GM12878 (cell line): ENCODE results near the gene RESP18. TPM values are rescaled to one million over a fixed set of nuclear protein-coding genes. Genes with fewer than 3 reads are reported as not detected.

ENCODE experiments used
- ATAC-seq: fragments of 200-7000 bp; cut with Tn5 transposase; 3 replicates; pipeline ENCODE4 v1.9.1; 2020; ENCODE audit warnings: mild to moderate bottlenecking, moderate library complexity
- BruUV-seq: library from RNA; stranded (reverse); fragments of 400-500 nt; replicated peaks from 2 replicates; lab custom pipeline; 2021; lab: Mats Ljungman, UMichigan
- CTCF ChIA-PET: fragments of 300-600 bp; sonication (Branson Sonifier 250); formaldehyde crosslinking; extraction: SDS; loops from one replicate; lab custom pipeline; 2021; ENCODE audit warnings: inconsistent platforms; lab: Yijun Ruan, JAX
- POLR2A ChIA-PET: fragments of 350-600 bp; formaldehyde crosslinking; extraction: SDS; loops from one replicate; lab custom pipeline; 2021; ENCODE audit warnings: inconsistent platforms; lab: Charles Lee
- RAD21 ChIA-PET: fragments of 300-600 bp; sonication (Branson Sonifier 250); formaldehyde crosslinking; loops from one replicate; lab custom pipeline; 2023; ENCODE audit warnings: antibody characterized with exemption; ENCODE audit not compliant: unreplicated experiment; lab: Charles Lee
- SMC1A ChIA-PET: fragments of 300-600 bp; sonication (Branson Sonifier 250); formaldehyde crosslinking; loops from one replicate; lab custom pipeline; 2023; ENCODE audit not compliant: unreplicated experiment, uncharacterized antibody; lab: Charles Lee
- DNase-seq: peaks from one replicate; pipeline ENCODE4 v3.0.0-alpha.2; 2011; ENCODE audit warnings: low read depth, low spot score
- FAIRE-seq: peaks from 3 replicates; lab custom pipeline; 2011; peaks lifted over from hg19 to GRCh38; lab: Jason Lieb, UNC
- H2AFZ ChIP-seq: 2 replicates; pipeline ENCODE4 v1.6.0; 2011; ENCODE audit warnings: low read depth, low read length, control low read depth; ENCODE audit not compliant: control insufficient read depth
- H3K27ac ChIP-seq: 2 replicates; pipeline ENCODE4 v1.5.1; 2011; ENCODE audit warnings: control low read depth; ENCODE audit not compliant: control insufficient read depth, insufficient read depth
- H3K27me3 ChIP-seq, 2 experiments: replicated peaks in 1 of 2; 2 replicates each; pipeline versions ENCODE4 v1.6.0 to v1.6.1; 2011; ENCODE audit warnings: low read length in 1 of 2; ENCODE audit not compliant: control insufficient read depth in 2 of 2, insufficient read depth in 2 of 2
- H3K36me3 ChIP-seq, 2 experiments: 2 replicates each; pipeline ENCODE4 v1.5.1; 2011; ENCODE audit warnings: low read length in 1 of 2; ENCODE audit not compliant: control insufficient read depth in 2 of 2, insufficient read depth in 2 of 2
- H3K4me1 ChIP-seq: 2 replicates; pipeline ENCODE4 v1.6.1; 2011; ENCODE audit warnings: mild to moderate bottlenecking, low read length, moderate library complexity, mixed read lengths; ENCODE audit not compliant: control insufficient read depth, insufficient read depth
- H3K4me2 ChIP-seq: 2 replicates; pipeline ENCODE4 v1.6.0; 2011; ENCODE audit warnings: control low read depth; ENCODE audit not compliant: control insufficient read depth, insufficient read depth
- H3K4me3 ChIP-seq: fragments of 200-600 bp; sonication (generic); 2 replicates; pipeline ENCODE4 v1.5.1; 2016
- H3K79me2 ChIP-seq: 2 replicates; pipeline ENCODE4 v1.6.0; 2011; ENCODE audit warnings: low read length; ENCODE audit not compliant: control insufficient read depth, insufficient read depth
- H3K9ac ChIP-seq: 2 replicates; pipeline ENCODE4 v1.8.0; 2011; ENCODE audit warnings: low read length, control low read depth, mixed read lengths; ENCODE audit not compliant: control insufficient read depth, insufficient read depth
- H3K9me3 ChIP-seq: replicated peaks from 3 replicates; pipeline ENCODE4 v1.5.1; 2011; ENCODE audit warnings: mild to moderate bottlenecking, low read length; ENCODE audit not compliant: control insufficient read depth, insufficient read depth
- H4K20me1 ChIP-seq: 2 replicates; pipeline ENCODE4 v1.6.0; 2011; ENCODE audit not compliant: control insufficient read depth, insufficient read depth
- ATF7 ChIP-seq: fragments of 450-650 bp; IDR thresholded peaks from 2 replicates; pipeline ENCODE4 v1.6.1; 2016; ENCODE audit warnings: low read depth, mild to moderate bottlenecking
- BCL3 ChIP-seq: IDR thresholded peaks from 2 replicates; pipeline ENCODE4 v1.6.1; 2011; ENCODE audit warnings: borderline replicate concordance, low read depth, mild to moderate bottlenecking, moderate library complexity, low read length; ENCODE audit not compliant: insufficient read depth, poor library complexity, severe bottlenecking
- BMI1 ChIP-seq: fragments of 450-650 bp; IDR thresholded peaks from 2 replicates; pipeline ENCODE4 v1.6.1; 2016; ENCODE audit warnings: mild to moderate bottlenecking, moderate library complexity, borderline replicate concordance
- CREB1 ChIP-seq: IDR thresholded peaks from 2 replicates; pipeline ENCODE4 v1.6.1; 2012; ENCODE audit warnings: low read depth, mild to moderate bottlenecking, inconsistent platforms
- EGR1 ChIP-seq, 2 experiments: IDR thresholded peaks; 1 replicate in 1 of 2; 2 replicates in 1 of 2; pipeline ENCODE4 v1.6.1; 2011 to 2012; ENCODE audit warnings: low read depth in 2 of 2, low read length in 2 of 2, borderline replicate concordance in 1 of 2, mild to moderate bottlenecking in 1 of 2, moderate library complexity in 1 of 2
- ESRRA ChIP-seq: IDR thresholded peaks from 2 replicates; pipeline ENCODE4 v1.6.1; 2012; ENCODE audit warnings: mild to moderate bottlenecking, low read length, improper control_type of control experiment
- GATAD2B ChIP-seq: fragments of 450-650 bp; conservative IDR thresholded peaks from 2 replicates; pipeline ENCODE4 v1.6.1; 2017; ENCODE audit warnings: low read depth, mild to moderate bottlenecking, moderate library complexity
- HCFC1 ChIP-seq: fragments of 150-350 bp; IDR thresholded peaks from 2 replicates; pipeline ENCODE4 v1.6.1; 2014; ENCODE audit warnings: low read length
- HDAC6 ChIP-seq: fragments of 200-600 bp; sonication (generic); IDR thresholded peaks from one replicate; pipeline ENCODE4 v1.8.0; 2017; ENCODE audit warnings: antibody characterized with exemption; ENCODE audit not compliant: unreplicated experiment
- JUND ChIP-seq: IDR thresholded peaks from 2 replicates; pipeline ENCODE4 v1.6.1; 2012; ENCODE audit warnings: low read depth, mild to moderate bottlenecking, low read length, improper control_type of control experiment, moderate library complexity
- KDM1A ChIP-seq: fragments of 200-600 bp; sonication (generic); IDR thresholded peaks from 2 replicates; pipeline ENCODE4 v1.6.1; 2016; ENCODE audit warnings: borderline replicate concordance
- KLF5 ChIP-seq: fragments of 450-650 bp; IDR thresholded peaks from 2 replicates; pipeline ENCODE4 v1.6.1; 2014; ENCODE audit warnings: mild to moderate bottlenecking; ENCODE audit not compliant: partially characterized antibody
- LARP7 ChIP-seq: fragments of 450-650 bp; IDR thresholded peaks from 2 replicates; pipeline ENCODE4 v1.6.1; 2017; ENCODE audit warnings: mild to moderate bottlenecking
- NBN ChIP-seq: fragments of 450-650 bp; IDR thresholded peaks from 2 replicates; pipeline ENCODE4 v1.6.1; 2016
- NR2C1 ChIP-seq: fragments of 450-650 bp; IDR thresholded peaks from 2 replicates; pipeline ENCODE4 v1.6.1; 2017; ENCODE audit warnings: antibody characterized with exemption, mild to moderate bottlenecking, moderate library complexity
- POLR2A ChIP-seq: IDR thresholded peaks from 2 replicates; pipeline ENCODE4 v1.6.1; 2011; ENCODE audit warnings: low read depth, mild to moderate bottlenecking, low read length
- POU2F2 ChIP-seq: IDR thresholded peaks from 3 replicates; pipeline ENCODE4 v1.6.1; 2011; ENCODE audit warnings: low read depth, mild to moderate bottlenecking, low read length, borderline replicate concordance
- SKIL ChIP-seq: fragments of 450-650 bp; IDR thresholded peaks from 2 replicates; pipeline ENCODE4 v1.6.1; 2017; ENCODE audit warnings: mild to moderate bottlenecking, low read depth, inconsistent platforms; ENCODE audit not compliant: poor library complexity, severe bottlenecking
- SMAD1 ChIP-seq: fragments of 450-650 bp; IDR thresholded peaks from 2 replicates; pipeline ENCODE4 v1.6.1; 2018; ENCODE audit warnings: mild to moderate bottlenecking, low read depth; ENCODE audit not compliant: partially characterized antibody
- SMARCA5 ChIP-seq: fragments of 450-650 bp; IDR thresholded peaks from 2 replicates; pipeline ENCODE4 v1.6.1; 2017; ENCODE audit warnings: mild to moderate bottlenecking
- SRF ChIP-seq, 2 experiments: IDR thresholded peaks; 2 replicates each; pipeline ENCODE4 v1.6.1; 2011; ENCODE audit warnings: low read depth in 2 of 2, low read length in 2 of 2, mild to moderate bottlenecking in 1 of 2, moderate library complexity in 1 of 2
- TARDBP ChIP-seq: IDR thresholded peaks from 2 replicates; pipeline ENCODE4 v1.6.1; 2016; ENCODE audit warnings: borderline replicate concordance
- WGBS: methylation state at CpG from one replicate; pipeline ENCODE4 v1.1.6; 2016; ENCODE audit warnings: low lambda C conversion rate; ENCODE audit not compliant: insufficient replicate concordance, insufficient coverage; ENCODE audit errors: missing lambda C conversion rate; 5-methylcytosine and 5-hydroxymethylcytosine counted together
- in situ Hi-C: fragments of 300-500 bp; cut with MboI; formaldehyde crosslinking; loops from 9 replicates; pipeline ENCODE4 v1.14.3; 2018; ENCODE audit warnings: mixed read lengths
- intact Hi-C: fragments of 100-400 bp; cut with micrococcal nuclease; formaldehyde crosslinking; loops from one replicate; pipeline ENCODE4 v1.14.2; 2022; ENCODE audit not compliant: unreplicated experiment
- polyA plus RNA-seq, 11 experiments: library from polyadenylated mRNA; depleted of rRNA in 4 of 11; unstranded in 6 of 11; stranded (reverse) in 5 of 11; fragments of >200 nt; fragmentation: Nextera tagmentation in 4 of 11; fragmentation: Illumina TruSeq in 1 of 11; extraction: Ambion mirVana in 4 of 11; extraction: Trizol in 1 of 11; gene quantifications; 1 replicate in 1 of 11; 2 replicates in 10 of 11; pipeline versions ENCODE4 v1.2.1 to v1.2.3, GENCODE V29; 2011 to 2016; ENCODE audit warnings: inconsistent platforms in 2 of 11, missing spikeins in 2 of 11, low read depth in 1 of 11
- total RNA-seq, 4 experiments: library from RNA; depleted of rRNA in 3 of 4; stranded (reverse); fragments of >200 nt in 3 of 4; fragmentation: Illumina TruSeq in 1 of 4; extraction: Trizol in 1 of 4; gene quantifications; 2 replicates each; pipeline versions ENCODE4 v1.2.1 to v1.2.3, GENCODE V29; 2013 to 2021

The RESP18 gene
- total and polyA plus RNA-seq, 10 of the 15 experiments (the other 5 are each of a cell fraction or from before 2014, with no cell fraction given), result not detected

- FAIRE-seq (peak; percentile 98), ATAC-seq (peak; percentile 91), DNase-seq (peak; percentile 89)
- Histone ChIP-seq H3K27me3 (no peaks in the 10 kb centered on the region), H3K27ac (peak within 1 kb of the TSS; percentile 90), H3K36me3 (no peaks in the 10 kb centered on the region; a peak in 1 of 4 replicates), H2AFZ (peak within 1 kb of the TSS; percentile 98), H3K79me2 (peaks cover 6% of the 10 kb centered on the region), H3K4me2 (peak within 1 kb of the TSS; percentile 95), H3K4me3 (peak within 1 kb of the TSS; percentile 71), H3K4me1 (peaks cover 26% of the 10 kb centered on the region), H4K20me1 (no peaks in the 10 kb centered on the region), H3K9me3 (no peaks in the 10 kb centered on the region), H3K9ac (peak within 1 kb of the TSS; percentile 73)
- in situ Hi-C loops (no loop called here), intact Hi-C loops (loop anchor here (1.0 to 5.0 kb wide), 7 partner anchors 16 to 318 kb away; partner anchors contain the start of genes ANKZF1, ATG9A, CNPPD1 and NHEJ1)
- ChIA-PET CTCF (interaction anchor here (0.5 to 13.5 kb wide), 14 partner anchors 14 to 249 kb away, joined by 3 to 257 read pairs (median 21); partner anchors contain the start of genes CNPPD1, DNPEP, GLB1L and SLC23A3), SMC1A (interaction anchor here (0.6 to 8.8 kb wide), 9 partner anchors 14 to 145 kb away, joined by 3 to 98 read pairs (median 4); partner anchors contain the start of genes CNPPD1, GLB1L, NHEJ1 and STK16), RAD21 (interaction anchor here (0.8 to 5.9 kb wide), 11 partner anchors 14 to 220 kb away, joined by 3 to 78 read pairs (median 11); partner anchors contain the start of genes CNPPD1, GLB1L, GMPPA and STK16), POLR2A (interaction anchor here (0.5 to 7.0 kb wide), 10 partner anchors 12 to 385 kb away, joined by 3 to 160 read pairs (median 15); partner anchors contain the start of genes ANKZF1, ATG9A, CNPPD1 and DNPEP)
- 1% methylated on average over 59 of the region's 65 CpGs for WGBS
- no TSS peak for BruUV-seq
- peak; percentile 44 for TF ChIP-seq HCFC1
- peak; percentile 79 for TF ChIP-seq JUND
- peak; percentile 76; the same call in 2 of the 3 replicates for TF ChIP-seq POU2F2
- 0 out of 2 replicates have a peak, but pooled peaks have one; percentile 49 for TF ChIP-seq ESRRA
- TF ChIP-seq GATAD2B, result peak; percentile 70
- no peak for TF ChIP-seq EGR1 (IDR thresholded peaks at IDR 0.05; ENCODE audit: borderline replicate concordance in 1 of 2, low read depth in 2 of 2, low read length in 2 of 2)
- peak; percentile 91 for TF ChIP-seq POLR2A
- TF ChIP-seq LARP7, result peak; percentile 89
- no peak for TF ChIP-seq SMAD1
- no peak for TF ChIP-seq NR2C1
- TF ChIP-seq ATF7, result peak; percentile 97
- TF ChIP-seq TARDBP, result peak; percentile 57; the same call in 1 of the 2 replicates
- no peak for TF ChIP-seq HDAC6
- TF ChIP-seq SMARCA5, result peak; percentile 97
- TF ChIP-seq SKIL, result peak; percentile 13
- TF ChIP-seq NBN, result 0 out of 2 replicates have a peak, but pooled peaks have one; percentile 15
- no peak for TF ChIP-seq KDM1A
- TF ChIP-seq KLF5, result no peak
- peak in 1 of 2 experiments; percentile 39; a peak in 1 of 4 replicates for TF ChIP-seq SRF (IDR thresholded peaks at IDR 0.05; ENCODE audit: low read depth in 2 of 2, low read length in 2 of 2)
- peak; percentile 88 for TF ChIP-seq BMI1
- TF ChIP-seq BCL3, result no peak
- peak; percentile 96 for TF ChIP-seq CREB1
These were observed 53.2 kb downstream of the RESP18 start, which contains the start of gene DNAJB2 for GRCh38 chr2:219279151-219279915. TSS of gene DNAJB2 (plus strand) at chr2:219279366. CDS start at chr2:219279834, 468 bp downstream.
